ENCODE data around the gene PPP1R27.

- TF ChIP-seq CTCF (IDR thresholded peaks at IDR 0.05; ENCODE audit: low read depth, low read length, missing input control) = no peak
- no peak for TF ChIP-seq JUND (IDR thresholded peaks at IDR 0.05)
- no peak for TF ChIP-seq MAX (IDR thresholded peaks at IDR 0.05)
- no peak for TF ChIP-seq RAD21 (IDR thresholded peaks at IDR 0.05)
Observed at GRCh38 chr17:81801327-81801726, 33.5 kb downstream of the PPP1R27 start.

Measured in liver (tissue), 3 donors.